GM19238 (cell line): ENCODE results near the gene AMN.

Source experiments
- DNase-seq: peaks from one replicate; pipeline ENCODE4 v3.0.0; 2011; ENCODE audit warnings: low spot score; ENCODE audit not compliant: insufficient read length

The AMN gene

DNA sequence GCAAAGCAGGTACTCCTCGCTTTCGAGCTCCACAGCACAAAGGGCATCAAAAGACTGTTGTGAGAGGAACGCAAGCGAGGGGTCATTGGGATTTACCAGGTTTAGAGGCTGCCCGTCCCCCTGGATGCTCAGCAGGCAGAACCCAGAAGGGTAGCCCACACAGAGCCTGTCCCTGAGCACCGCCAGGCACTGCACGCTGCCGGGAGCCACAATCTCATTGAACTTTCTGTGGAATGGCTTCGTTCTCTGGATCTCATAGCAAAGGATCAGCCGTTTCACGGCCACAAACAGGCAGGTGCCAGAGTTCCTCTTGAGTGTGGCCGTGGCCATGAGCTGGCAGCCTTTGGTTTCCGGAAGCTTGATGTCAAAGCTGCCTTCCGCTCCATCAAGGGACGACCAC is 21.5 kb downstream of the AMN start:
- no peak for DNase-seq

DNA sequence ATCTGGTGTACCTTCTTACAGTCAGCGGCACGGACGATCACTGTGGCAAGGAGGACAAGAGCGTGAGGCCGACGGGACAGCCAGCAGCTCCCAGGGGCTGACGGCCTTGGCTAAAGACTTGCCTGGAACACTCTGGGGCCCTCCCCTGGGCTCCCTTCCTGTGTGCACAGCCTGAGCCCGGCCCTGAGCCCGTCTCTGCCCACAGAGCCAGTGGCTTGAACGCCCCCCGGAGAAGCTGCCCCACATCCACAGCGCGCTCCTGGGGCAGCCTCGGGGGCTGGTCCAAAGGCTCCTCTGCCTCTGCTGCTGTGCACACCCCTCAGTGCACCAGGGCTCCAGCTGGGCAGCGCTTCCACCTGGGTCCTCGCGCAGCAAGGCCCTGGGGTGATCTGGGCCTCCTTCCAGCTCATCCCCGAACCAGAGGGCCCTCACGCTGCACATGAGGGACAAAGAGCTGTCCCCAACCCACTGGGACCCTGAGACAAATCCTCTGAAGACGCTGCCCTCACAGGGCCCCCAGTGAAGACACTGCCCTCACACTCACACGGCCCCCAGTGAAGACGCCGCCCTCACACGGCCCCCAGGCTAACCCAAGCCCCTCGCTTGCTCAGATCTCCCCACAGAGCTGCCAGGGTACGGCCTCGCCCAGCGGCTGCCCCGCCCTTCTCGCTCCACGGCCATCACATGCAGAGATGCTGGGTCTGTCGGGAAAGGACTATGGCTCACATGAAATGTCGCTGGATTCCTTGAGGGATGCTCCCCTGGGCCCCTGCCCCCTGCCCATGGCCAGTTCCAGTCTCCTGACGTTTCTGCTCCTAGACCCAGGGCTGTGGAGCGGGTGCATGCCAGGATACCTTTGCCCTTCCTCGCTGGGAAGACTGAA is 22.2 kb downstream of the AMN start:
- no peak for DNase-seq

DNA sequence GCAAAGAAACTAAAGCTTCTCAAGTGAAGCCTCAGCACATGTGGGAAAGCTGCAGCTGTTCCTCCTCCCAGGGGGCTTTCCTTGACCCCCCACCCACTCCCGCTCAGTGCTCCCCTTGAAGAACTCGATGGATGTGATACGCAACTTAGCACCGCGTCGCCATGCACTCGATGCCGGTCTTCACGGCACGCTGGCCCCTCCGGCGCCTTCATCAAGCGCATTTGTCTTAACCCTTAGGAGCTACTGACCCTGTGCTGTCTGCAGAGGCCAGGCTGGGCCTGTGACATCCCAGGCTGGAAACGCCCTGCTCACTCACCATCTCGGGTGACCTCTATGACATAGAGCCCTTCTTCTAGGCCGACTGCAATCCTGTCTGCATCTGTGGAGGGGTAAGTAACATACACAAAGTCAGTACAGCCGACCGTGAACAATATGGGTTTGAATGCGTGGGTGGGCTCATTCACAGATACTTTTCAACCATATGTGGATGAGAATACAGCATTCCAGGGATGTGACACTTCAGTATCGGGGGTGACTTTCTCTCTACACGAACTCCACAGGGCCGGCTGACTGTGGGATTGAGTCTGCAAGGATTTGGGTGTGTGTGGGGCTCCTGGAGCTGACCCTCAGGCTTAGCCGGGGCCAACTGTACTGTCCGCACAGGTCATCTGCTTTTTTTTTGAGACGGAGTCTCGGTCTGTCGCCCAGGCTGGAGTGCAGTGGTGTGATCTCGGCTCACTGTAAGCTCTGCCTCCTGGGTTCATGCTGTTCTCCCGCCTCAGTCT is 23.1 kb downstream of the AMN start:
- DNase-seq: no peak

DNA sequence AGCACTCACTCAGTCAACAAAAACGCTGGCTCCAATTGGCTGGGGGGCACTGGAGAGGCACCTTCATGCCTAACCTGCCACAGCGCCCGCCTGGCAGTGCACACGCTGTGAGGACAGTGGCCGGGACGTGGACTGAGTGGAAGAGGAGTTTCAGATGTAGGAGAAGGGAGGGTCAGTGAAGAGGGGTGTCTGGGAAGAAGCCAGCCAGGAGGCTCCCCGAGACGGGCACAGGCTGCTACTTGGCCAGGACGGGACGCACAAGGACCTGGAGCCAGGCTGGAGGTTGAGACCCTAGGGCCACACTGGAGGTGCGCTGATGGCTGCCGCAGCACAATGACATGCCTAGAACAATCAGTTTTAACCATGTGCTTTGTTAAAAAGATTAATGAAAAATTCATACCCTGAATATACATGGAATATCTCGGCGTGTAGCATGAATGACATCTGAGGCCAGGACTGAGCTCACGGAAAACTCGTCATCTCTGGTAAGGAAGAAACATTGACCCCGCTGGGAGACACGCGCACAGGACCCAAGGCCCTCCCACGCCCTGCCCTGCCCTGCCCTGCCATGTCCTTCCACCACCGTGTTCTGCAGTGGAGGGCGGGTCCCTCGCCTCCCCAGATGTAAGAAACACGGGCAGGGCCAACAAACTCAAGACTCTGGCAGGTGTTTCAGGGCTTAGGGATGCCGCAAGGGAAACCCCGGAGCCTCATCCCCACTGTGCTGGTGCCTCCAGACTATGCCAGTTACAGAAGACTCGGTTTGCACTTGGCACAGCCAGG is 25.0 kb downstream of the AMN start:
- DNase-seq: no peak

DNA sequence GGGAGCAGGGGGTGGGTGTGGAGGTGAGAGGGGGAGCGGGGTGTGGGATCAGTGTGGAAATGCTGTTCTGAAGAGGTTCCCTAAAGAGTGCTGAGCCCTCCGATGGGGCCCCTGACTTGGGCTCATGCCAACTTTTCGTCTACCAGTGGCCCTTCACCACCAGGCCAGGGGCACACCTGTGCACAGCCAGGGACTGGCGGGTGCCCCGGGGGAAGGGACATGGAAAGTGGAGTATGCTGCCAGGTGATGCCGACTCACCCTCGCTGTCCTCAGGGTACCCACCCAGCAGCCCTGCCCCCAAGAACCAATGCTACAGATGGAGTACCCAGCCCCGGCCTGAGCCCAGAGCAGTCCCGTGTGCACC is 26.2 kb downstream of the AMN start:
- DNase-seq: no peak

DNA sequence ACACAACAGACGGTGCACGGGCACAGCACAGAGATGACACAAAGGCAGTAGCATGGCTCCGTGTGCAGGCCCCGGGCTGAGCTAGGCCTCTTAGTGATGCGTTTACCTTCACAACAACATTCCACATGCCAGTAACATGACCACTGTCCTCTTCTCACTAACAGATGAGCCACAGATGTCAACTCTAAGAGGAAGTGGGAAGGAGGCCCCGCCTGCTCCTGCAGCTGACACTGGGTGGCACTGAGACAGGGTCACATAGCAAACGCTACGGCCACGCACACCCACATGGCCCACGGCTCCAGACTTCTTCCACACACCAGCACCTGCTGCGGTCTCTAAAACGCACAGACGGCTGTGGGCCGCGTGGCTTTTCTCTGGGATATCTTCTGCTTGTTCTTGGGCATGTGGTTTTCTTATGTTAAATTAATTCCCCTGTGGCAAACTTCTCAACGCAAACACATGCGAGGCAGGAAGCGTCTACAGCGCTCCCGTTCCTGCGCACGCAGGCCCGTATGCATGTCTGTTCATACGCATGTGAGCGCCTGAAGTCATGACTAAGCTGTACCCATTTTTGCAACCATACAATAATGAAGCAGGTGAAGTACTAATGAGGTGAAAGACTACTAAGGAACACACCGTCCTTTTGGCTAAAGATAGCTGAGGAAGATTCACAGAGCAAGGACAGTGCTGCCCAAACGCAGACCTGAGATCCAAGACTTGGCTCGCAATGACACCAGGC is 26.8 kb downstream of the AMN start:
- DNase-seq: no peak

DNA sequence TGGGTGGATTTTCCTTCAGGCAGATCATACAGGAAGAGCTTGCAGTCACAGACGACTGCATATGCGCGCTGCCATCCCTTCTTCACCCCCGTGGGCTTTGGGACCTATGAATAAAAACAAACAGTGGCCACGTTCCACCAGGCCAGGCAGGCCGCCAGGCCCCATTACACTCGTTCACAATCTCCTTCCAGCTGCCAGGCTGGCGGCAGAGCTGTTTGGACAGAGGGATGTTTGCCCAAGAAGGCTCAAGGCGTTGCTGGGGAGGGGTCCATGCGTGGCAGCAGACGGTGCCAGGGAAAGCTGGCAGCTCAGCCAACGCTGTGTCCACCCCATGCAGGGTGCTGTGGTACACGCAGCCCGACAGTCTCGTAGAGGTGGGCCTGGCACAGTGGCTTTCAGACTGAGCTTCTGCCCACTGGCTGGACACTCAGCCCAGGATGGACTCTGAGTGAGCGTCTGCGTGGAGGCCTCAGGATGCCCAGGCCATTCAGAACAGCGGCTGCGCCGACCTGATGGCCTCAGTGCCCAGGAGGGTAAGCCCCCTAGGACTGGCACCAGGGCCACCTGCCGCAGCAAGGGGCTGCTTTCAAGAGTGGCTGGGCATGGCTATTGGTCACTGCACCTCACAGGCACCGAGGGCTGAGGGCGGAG is 27.5 kb downstream of the AMN start:
- no peak for DNase-seq

DNA sequence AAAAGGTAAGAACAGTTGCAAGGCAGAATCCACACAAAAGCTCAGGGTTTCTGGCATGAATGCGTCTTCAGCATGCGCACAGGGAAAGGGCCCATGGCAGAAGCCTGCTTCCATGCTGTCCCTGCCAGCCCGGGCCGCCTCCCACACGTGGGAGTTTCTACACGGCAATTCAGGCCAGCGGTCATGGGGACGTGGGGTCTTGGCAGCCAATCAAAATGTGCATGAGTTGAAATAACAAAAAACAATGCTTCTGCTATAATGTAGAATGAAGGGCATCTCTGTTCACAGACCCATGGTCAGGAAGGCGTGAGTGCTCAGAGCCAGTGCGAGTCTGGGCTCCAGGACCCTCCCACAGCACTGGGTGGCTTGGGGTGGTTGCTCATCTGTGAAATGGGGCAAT is 28.6 kb downstream of the AMN start:
- no peak for DNase-seq

DNA sequence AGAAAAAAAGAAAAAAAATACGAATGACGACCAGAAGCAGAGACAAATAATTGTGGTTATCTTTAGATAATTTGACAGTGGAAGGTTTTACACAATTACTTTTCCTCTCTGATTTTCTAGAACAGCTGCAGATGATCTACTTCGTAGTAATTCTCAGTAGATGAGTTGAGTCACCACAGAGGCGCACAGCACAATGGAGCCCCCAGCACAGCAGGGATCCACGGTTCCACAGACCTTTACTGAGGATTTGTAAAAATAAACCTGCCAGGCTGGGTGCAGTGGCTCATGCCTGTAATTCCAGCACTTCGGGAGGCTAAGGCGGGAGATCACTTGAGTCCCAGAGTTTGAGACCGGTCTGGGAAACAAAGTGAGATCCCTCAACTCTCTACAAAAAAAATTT is 29.3 kb downstream of the AMN start:
- no peak for DNase-seq

DNA sequence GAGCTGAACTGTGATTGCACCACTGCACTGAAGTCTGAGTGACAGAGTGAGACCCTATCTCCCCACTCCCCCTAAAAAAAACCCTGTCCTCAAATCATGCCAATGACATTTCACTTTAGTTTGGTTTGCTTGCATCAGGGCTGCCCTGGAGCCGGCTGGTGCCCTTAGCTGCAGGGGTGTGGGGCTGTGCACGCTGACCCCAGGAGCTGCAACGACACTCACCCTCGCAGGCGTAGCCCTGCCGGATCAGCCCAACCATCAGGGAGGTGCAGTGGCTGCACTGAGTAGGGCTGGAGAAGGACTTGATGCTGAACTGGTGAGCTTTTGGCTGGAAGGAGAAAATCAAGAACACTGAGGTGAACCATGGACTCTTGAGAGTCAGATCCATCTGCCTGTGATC is 29.8 kb downstream of the AMN start:
- no peak for DNase-seq

DNA sequence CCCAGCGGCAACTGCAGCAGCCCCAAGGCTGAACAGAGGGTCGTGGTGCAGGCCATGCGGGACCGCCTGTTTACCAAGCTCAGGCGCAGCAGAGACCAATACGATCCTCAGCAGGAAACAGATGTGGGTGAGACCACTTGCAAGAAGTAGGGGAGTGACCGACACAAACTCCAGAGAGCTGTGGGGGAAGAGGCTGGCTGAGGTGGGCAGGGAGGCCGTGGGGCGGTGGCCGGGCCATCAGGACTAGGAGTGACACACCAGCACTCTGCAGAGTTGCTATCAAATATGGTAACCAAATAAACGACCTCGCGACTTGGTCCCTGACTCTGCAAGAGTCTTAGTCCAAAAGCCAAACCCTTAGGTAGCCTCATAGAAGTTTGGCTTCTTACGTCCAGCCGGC is 30.6 kb downstream of the AMN start:
- no peak for DNase-seq

DNA sequence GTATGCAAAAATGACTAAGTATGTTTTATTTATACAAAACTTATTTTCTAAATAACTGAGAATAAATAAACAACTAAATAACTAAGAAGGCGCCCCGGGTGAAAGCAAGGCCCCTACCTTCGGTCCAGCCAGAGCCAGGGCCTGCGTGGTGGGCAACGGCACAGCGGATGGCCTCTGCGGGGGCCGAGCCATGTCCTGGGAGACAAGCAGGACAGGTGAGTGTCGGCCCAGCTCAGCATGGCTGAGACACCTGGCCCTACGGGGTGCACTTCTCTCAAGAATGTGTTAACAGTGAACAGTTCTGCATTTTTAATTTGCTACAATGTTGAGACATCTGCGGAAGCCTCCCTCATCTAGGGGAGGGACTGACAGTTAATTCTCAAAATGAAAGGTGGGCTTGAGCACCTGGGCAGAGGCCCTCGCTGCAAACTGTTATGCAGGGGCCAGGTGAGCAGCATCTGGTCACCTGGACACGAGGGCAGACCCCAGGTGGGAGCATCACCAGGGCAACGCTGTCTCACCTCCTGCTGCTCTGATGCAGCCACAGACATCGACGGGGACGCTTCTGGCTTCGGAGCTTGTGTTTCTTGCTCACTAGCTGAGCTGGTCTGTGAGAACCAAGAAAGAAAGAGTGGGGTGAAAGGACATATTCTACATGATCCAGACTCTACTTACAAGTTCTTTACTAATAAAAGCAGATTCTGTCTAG is 31.8 kb downstream of the AMN start:
- DNase-seq: no peak

DNA sequence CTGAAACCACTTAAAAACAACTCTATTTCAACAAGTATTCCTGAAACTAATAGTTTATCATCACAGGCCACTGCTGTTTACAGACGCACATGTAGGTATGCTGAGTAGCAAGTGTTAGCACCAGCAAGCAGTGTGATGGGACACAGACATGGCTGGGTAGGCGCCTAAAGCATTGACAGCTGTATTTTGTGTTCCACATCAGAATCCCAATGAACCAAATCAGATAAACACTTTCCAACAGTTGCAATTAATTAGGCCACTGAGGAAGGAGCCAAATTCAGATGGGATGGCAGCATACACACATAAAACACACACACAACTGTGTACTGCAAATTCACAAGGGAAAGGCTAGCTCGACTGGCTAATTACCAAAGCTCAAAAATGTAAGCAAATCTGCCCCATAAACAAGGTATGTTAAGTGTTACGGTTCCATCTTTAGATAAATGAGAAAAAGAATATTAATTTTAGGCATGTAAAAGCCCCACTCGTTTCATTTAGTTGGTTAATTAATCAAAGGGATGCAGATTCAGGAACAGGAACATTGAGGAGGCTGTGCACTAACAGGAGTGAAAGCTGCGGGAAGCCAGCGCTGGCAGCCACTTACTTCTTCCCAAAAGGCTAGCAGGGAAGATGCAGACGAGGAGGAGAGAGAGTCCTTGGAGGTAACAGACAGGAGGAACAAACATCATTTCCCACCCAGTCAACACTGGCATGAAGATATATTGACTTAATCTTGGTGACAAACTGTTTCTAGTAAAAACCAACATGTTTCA is 33.4 kb downstream of the AMN start:
- DNase-seq: no peak

DNA sequence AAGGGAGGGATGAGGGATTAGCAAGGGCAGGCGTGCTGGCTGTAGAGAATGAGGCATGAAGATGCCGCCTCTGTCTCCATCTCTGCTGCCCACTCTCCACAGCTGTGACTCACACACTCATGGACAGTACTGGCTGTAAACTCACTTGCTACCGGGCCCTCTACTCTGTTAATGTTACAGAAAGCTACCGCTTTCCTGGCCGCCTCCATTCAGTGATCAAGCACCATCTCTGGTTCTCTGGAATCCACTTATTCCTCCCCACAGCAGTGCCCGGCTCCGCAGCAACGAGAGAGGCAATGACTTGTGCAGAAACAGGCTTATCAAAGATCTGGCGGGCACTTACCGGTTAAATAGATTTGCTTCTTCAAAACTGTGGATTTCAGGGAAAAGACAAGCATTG is 34.8 kb downstream of the AMN start:
- no peak for DNase-seq

DNA sequence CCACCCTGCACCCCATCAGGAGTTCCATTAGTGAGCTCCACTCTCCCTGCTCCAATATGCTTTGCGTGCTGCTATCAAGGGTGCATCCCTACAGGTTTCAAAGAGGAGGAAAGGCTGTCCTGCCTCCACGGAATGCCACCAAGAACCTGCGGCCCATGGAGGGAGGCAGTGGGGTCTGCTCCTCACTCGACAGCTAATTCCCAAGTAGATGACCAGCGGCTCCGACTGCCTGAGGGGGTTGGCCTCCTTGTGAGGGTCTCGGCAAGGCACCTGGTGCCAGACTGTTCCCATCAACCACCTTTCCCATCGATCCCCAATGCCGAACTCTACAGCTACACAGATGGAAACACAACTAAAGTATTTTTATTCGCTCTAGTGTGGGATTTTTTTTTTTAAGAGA is 36.0 kb downstream of the AMN start:
- no peak for DNase-seq

DNA sequence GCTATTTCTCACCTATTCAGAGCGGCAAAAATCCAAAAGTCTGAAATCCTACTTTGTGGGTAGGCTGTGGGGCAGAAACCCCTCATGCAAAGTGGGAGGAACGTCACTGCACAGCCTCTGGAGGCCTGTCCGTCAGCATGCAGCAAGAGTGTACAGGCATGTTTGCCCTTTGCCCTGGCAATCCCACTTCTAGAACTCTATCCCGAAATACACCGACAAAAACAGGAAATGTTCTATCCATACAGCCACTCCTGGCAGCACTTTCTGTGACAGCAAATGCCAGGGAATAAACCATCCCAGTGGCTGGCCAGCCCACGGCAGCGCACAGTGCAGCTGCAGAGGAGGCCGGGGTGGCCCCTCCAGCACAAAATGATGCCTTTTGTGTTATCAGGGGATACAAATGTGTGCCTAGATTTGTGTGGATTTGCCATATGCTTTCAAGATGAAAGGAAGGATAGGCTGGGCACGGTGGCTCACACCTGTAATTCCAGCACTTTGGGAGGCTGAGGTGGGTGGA is 39.7 kb downstream of the AMN start:
- DNase-seq: no peak

DNA sequence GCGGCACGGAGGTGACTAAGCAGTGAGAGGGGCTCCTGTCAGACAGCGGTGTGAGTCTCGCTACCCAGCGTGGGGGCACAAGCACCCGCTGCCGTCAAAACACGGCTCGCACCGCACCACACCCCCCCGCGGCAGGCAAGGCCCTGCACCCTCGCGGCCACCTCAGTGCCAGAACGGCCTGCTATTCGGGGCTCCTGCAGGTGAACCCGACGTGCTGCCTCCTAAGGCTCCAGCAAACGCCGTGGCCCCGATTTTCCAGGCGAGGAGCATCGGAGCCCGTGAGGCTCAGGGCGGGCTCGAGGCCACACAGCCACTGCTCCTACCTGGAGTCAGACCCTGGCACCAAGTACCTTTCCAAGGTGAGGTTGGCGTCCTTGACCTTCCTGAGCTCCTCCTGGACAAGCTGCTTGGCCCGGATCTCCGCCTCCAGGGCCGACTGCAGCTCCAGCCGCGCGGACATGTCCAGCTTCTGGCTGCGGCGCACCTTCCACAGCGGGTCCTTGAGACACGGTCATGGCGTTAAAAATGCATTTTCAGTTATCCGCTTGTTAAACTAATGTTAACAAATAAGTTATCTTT is 41.8 kb downstream of the AMN start:
- DNase-seq: no peak

DNA sequence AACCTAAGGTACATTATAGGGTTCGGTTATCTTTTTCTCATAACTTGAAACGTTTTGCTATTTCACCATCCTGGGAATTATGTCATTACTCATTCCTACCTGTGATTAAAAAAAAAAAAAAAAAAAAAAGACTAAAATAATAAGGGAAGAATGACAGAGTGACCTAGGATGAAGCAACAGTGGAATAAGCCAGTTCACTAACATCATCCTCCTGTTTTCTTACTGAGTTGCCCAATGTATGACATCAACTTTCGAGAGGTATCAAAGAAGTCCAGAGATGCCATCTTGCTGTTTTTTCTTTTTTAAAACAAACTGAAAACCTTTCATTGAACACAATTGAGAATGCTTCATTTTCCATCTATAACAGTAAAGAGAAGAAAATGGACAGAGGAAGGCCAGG is 42.8 kb downstream of the AMN start:
- no peak for DNase-seq
